Fibroblast of skin of left quadriceps (primary cell): Measurements from ENCODE around the gene MED25.
"Not testable (repeated sequence)": the region's sequence is repeated elsewhere in the genome, so short reads cannot be mapped to it uniquely, and the experiment has no call there.

Experiments used
- DNase-seq, 2 experiments: peaks; one replicate each; pipeline ENCODE4 v3.0.0-alpha.2; 2013; ENCODE audit warnings: low read depth in 2 of 2

The MED25 gene

DNA sequence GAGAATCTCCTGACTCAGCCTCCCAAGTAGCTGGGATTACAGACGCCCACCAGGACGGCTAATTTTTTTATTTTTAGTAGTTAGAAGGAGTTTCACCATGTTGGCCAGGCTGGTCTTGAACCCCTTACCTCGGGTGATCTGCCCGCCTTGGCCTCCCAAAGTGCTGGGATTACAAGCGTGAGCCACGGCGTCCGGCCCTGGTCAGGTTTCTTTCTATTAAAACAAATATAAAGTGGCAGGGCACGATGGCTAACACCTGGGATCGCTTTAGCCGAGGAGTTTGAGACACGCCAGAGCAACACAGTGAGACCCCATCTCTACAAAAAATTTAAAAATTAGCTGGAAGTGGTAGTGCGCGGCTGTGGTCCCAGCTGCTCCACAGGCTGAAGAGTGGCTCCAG, 1.5 kb upstream of the MED25 start:
- no peak for DNase-seq

DNA sequence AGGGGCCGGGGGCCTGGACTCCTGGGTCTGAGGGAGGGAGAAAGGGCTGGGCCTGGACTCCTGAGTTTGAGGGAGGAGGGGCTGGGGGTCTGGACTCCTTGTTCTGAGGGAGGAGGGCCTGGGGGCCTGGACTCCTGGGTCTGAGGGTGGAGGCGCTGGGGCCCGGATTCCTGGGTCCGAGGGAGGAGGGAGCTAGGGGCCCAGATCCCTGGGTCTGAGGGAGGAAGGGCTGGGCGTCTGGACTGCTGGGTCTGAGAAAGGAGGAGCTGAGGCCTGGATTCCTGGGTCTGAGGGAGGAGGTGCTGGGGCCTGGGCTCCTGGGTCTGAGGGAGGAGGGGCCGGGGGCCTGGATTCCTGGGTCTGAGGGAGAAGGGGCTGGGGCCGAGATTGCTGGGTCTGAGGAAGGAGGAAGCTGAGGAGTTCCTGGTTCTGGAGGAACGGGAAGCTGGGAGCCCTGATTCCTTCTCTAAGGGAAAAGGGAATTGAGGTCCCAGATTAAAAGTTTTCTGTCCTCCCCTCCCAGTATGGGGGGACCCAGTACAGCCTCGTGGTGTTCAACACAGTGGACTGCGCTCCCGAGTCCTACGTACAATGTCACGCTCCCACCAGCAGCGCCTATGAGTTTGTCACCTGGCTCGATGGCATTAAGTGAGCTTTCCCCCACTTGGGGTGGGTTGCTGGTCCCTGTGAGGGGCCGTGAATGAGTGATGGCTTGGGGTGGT, 721 bp downstream of the MED25 start:
- DNase-seq, result no peak

DNA sequence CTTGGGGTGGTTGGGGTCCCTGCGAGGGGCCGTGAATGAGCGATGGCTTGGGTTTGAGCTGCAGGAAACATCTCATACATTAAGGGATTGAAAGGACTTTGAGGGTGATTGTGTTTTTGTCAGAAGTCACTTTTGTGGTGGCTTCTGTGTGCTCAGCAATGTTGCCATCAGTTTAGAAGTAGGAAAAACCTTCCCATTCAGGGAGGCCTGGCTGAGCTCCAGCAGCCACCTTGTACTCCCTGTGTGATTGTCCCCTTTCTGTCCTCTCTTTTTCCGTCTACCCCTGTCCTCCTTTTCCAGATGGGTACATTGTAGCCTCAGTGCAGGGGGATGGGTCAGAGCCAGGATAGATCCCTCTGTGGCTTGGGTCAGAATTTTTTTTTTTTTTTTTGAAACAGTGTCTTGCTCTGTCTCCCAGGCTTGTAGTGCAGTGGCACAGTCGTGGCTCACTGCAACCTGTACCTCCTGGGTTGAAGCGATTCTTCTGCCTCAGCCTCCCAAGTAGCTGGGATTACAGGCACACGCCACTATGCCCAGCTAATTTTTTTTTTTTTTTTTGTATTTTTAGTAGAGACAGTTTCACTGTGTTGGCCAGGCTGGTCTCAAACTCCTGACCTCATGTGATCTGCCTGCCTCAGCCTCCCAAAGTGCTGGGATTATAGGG, 1.5 kb downstream of the MED25 start:
- not testable (repeated sequence) for DNase-seq

DNA sequence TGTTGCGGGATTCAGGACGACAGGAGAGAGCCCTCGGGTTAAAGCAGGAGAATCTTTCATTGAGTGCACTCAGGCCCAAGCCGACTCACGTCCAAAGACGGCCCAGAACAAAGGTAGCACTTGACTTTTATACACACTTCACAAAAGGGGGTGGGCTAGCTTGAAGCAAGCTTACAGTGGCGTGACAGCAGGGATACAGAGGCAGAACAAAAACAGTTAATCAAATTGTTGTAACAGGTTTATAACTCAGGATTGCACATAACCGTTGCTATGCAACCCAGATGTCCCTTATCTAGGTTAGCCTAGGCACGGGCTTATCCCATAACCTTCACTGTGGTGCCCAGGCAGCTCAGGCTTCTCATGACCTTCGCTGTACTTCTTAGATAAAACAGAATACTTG, 2.0 kb downstream of the MED25 start:
- no peak for DNase-seq

DNA sequence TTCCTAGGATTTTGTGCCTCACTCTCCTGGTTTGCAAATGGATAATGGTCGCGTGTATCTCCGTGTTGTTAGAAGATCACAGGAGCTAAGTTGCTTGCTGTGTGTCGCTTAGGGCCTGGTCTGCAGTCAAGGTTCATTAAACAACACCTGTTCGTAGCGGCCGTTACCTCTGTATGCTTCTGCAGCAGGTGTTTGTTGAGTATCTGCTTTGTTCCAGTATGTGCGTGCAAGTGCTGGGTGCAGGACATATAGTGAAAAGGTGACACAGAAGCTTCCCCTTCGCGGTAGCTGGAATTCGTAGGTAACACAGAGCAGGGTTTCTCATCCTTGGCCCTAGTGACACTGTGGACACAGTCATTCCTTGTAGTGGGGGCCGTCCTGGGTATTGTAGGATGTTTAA, 5.4 kb downstream of the MED25 start:
- DNase-seq, result no peak

DNA sequence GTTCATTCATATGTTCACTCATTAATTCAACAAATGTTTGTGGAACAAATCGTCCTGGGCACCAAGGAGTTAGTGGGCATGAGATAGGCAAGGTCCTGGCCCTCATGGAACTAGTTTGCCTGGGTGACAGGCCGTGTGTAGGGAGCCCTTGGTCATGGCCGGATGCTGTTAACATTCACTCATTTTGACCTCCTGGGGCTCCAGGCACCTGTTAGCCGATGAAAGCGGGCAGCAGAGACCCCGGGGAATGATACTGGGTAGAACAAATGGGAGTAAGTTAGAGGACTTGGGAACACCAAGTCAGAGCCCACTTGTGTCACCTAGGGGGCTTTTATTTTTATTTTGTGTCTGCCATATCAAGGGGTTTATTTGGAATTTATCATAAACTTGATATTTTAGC, 6.6 kb downstream of the MED25 start:
- no peak for DNase-seq

DNA sequence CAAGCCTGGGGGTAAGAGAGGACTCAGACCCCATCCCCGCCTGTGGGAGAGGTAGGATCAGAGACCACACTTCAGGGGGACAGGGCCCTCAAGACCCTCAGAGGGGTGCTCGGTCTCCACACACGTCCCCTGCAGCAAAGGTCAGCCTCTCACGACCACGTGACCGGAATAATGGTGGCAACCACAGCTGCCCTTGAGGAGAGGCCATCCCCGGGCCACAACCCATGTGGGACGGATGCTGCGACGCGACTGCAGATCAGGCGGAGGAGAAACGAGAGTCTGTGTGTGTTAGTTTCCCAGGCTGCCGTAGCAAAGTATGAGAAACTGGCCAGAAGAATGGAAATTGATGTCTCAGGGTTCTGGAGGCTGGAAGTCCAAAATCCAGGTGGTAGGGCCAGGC, 8.9 kb downstream of the MED25 start:
- DNase-seq, result no peak

DNA sequence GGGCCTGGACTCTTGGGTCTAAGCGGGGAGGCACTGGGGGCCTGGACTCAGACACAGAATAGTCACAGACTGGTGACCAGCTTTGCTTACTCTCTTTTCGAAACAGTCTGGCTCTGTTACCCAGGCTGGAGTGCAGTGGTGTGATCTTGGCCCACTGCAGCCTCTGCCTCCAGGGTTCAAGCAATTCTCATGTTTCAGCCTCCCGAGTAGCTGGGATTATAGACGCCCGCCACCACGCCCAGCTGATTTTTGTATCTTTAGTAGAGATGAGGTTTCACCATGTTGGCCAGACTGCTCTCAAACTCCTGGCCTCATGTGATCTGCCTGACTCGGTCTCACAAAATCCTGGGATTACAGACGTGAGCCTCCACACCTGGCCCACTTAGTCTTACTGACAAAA, 11.1 kb downstream of the MED25 start:
- DNase-seq, result no peak

DNA sequence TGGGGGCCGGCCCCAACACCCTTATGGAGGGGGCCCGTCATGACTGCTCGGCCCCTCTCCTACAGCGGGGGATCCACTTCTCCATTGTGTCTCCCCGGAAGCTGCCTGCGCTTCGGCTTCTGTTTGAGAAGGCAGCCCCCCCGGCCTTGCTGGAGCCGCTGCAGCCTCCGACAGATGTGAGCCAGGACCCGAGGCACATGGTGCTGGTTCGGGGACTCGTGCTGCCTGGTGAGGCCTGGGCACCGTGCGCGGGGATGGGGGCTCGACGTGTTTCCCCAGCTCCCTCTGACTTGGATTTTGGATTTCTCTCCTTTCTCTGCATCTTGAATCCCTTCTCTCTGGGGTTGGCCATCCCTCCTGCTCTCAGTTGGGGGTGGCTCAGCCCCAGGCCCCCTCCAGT, 11.6 kb downstream of the MED25 start:
- DNase-seq, result no peak

DNA sequence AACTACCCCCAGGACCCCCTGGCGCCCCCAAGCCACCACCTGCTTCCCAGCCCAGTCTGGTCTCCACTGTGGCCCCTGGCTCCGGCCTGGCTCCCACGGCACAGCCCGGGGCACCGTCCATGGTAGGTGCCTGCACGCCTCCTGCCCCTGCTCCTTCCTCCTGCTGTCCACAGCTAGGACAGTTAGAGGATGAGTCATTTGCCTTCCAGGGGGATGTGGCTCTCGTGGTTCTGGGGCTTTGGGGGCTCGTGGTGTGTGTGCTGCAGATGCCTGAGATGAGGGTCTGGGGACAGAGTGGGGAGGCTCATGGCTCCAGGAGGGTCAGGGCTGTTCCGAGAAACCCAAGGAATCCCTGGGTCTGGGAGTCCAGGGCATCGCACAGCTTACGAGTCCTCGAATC, 12.7 kb downstream of the MED25 start:
- DNase-seq, result no peak

DNA sequence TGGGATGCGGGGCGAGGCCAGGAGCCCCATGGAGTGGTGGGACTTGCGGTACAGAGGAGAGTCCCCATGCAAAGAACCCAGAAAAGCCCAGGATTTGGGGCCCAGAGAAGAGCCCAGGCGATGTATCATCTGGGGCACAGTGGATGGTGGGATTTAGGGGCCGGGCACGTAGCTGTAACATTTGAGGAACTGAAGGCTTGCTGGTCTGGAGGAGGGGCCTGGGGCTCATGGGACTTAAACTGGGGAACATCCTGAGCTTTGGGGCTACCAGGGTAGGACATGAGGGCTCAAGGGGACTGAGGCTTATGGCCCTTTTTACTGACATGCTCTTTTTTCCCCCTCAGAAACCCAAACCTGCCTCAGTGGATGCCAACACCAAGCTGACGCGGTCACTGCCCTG, 13.5 kb downstream of the MED25 start:
- no peak for DNase-seq

DNA sequence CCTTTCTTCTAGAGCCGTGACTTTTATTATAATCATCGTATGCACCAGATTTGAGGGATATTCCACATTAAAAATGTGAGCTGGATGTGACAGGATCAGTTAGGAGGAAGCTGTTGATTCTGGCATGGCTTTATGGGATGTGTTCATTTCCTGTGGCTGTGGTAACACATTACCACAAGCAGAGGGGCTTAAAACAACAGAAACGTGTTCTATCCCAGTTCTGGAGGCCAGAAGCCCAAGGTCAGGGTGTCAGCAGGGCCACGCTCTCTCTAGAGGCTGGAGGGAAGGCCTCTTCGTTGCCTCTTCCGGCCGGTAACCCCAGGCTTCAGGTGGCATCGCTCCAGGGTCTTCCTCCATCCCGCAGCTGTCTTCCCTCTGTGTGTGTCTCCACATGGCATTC, 14.5 kb downstream of the MED25 start:
- DNase-seq, result no peak

DNA sequence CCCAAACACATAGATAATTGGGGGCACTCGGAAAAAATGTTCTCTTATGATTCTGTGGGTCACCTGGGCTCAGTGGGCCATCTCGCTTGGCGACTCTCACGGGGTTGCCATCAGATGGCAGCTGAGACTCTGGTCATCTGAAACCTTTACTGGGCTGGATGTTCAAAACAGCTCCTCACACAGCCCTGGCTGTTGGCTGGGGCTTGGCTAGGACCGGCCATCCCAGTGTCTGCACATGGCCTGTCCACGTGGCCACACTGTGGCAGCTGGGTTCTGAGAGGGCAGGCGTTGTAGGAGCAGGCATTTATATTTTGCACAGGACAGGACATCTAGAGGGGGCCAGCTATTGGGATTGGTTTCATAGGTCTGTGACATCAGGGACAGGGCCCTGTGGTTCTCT, 15.5 kb downstream of the MED25 start:
- no peak for DNase-seq

DNA sequence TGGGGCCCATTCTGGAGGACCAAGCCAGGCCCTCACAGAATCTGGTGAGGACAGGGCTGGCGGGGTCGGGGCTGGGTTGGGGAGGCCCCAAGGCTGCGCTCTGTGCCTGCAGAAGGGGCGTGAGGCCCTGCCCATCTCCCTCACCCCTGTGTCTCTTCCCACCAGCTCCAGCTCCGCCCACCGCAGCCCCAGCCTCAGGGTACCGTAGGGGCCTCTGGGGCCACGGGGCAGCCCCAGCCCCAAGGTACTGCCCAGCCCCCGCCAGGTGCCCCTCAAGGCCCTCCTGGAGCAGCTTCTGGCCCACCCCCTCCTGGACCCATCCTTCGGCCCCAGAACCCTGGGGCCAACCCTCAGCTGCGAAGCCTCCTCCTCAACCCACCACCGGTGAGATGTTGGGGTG, 17.5 kb downstream of the MED25 start:
- DNase-seq, result no peak

DNA sequence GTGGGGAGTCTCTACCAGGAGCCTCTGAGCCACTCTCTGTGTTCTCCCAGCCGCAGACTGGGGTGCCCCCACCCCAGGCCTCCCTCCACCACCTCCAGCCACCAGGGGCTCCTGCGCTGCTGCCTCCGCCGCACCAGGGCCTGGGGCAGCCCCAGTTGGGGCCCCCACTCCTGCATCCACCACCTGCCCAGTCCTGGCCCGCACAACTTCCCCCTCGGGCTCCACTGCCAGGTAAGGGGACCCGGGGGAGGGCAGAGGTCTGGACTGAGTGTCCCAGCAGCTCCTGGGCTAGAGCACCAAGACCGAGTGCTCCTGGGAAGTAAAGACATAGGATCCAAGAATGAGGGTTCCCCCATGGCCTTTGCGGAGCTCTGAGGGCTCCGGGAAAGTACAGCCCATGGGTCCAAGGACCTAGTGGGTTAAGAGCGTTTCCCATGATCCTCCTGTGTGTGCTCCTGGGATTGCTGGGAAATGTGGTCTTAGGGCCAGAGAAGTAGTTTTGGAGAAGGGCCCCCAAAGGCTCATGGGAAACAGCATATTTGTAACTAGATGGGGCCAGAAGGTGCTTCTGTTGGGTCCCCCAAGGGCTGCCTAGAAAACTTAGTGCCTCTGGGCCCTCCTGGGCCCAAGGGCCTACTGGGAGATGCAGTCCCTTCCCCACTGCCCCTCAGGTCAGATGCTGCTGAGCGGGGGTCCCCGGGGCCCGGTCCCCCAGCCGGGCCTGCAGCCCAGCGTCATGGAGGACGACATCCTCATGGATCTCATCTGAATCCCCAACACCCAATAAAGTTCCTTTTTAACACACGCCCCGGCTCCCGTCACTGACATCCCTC, 18.3 kb downstream of the MED25 start:
- no peak for DNase-seq

DNA sequence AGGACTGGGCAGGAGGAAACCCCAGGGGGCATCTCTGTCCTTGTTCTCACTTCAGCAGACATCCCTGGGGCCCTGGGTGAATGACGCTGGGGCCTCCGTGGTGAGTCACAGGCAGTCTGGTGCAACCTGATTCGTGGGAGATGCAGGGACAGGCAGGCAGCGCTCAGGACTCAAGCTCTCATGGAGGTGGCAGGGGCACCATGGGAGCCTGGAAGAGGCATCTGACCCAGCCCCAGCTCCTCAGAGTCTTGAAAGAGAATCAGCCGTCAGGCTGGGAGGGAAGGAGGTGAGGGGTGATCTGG, 18.9 kb downstream of the MED25 start:
- no peak for DNase-seq

DNA sequence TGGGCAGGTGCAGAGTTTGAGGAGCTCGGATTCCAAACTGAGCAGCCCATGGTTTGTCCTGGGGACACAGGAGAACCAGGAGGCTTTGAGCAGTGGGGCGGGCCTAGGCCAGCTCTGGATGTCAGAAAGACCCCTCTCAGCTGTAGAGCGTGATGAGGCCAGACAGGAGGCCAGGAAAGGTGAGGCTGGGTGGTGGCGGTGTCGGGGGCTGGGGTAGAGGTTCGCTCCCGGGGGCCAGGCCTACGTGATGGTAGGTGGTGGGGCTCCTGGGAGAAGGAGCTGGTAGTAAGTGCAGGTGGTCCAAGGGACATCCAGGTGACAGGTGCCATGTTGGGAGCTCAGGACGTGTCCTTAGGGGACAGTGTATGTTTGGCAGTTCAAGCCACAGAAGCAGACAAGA, 19.3 kb downstream of the MED25 start:
- DNase-seq, result no peak

DNA sequence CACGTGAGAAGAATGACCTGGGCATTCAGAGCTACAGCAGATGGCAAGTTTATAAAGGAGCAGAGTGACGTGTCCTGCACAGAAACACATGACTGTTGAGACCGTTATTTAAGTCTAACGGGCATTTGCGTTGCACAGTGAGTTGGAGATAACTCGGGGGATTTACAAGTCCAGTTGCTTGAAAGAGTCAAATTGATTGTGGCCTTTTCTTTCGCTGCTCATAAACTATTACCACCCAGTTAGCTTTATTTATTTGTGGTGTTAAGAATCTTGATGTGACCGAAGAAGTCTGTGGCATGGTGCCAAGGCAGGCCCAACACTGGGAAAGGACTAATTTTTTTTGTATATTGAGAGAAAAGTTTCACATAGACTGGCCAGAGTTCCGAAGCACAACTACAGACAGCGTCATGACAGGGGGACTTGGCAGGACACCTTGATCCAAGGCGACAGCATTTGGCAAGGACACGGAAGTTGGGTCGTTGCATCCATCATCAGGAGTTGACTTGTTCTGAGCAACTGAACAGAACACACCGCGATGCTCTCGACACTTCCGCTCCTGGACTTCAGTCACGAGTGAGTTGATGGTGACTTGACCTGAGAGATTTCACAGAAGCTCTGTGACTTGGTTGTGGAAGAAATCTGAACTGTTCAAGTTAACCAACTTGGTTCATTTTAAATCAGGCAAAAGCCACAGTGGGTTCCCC, 20.9 kb downstream of the MED25 start:
- no peak for DNase-seq

DNA sequence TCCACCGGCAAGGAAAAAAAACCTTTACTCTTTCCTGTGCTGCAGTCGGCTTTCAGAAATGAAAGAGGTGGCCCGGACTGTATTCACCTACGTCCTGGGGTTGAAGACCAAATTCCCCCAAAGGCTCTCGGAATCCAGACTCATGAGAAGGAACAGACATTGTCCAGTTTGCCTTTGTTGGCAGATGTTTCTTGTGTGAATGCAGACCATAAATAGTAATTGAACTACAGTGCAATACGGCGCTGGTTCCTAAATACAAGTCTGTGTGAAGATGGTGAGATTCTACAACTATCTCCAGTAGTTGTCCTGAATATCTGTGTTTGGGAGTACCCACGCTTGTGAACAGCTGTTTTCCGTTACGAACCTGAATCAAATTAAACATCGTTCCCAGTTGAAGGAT, 21.6 kb downstream of the MED25 start:
- no peak for DNase-seq

DNA sequence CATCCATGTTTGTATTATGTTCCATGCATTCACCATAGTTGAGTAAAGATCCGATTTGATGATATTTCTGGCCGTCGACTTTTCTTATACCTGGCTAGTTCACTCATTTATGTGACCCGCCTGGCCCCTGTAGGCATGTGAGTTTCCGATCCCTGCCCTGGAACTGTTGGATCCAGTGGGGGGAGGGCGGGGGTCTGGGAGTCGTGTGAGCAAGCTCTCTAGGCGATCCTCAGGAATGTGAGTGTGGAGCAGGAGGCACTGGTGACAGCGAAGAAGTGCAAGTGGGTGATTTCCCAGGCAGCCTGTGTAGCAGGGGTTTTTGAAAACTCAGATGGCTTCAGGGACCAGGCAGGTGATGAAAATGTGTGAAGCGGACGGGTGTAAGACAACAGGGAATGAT, 22.2 kb downstream of the MED25 start:
- no peak for DNase-seq

DNA sequence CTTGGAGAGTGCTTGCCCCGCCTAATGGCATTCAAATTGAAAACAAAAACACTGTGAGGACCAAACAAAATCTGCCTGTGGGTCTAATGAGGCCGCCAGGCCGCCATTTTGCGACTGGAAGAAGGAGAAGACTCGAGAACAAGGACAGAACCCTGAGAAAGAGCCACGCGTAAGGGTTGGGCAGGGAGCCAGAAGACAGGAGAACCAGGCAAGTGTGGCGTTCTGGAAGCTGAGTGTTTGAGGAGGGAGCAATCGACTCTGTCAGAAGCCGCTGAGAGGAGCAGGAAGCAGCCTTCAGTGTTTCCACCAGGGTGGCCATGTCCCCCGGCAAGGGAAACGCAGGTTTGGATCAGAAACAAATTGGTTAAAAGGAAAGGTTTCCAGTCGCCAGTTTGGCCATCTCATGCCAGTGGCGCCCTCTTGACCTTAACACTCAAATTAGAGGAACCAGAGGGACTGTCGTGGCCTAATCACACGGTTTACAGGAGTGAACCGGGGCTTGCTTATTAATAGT, 22.7 kb downstream of the MED25 start:
- DNase-seq, result no peak

DNA sequence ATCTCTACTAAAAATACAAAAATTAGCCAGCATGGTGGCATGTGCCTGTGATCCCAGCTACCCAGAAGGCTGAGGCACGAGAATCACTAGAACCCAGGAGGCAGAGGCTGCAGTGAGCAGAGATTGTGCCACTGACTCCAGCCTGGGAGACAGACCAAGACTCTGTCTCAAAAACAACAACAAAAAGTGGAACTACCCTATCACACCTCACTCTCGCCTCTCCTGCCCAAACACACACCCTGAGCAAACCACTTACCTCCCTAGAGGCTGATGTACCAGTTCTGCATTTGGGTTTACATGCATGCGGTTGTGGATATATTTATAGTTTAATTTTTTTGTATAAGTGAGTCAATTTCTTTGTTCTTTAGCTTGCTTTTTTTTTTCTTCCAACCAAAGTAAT, 25.2 kb downstream of the MED25 start:
- DNase-seq, result no peak
